Skeletal muscle satellite cell (primary cell): ENCODE results near the gene GOLGA8K.
"Not testable (repeated sequence)": the region's sequence is repeated elsewhere in the genome, so short reads cannot be mapped to it uniquely, and the experiment has no call there.

Experiments
- H3K27me3 ChIP-seq: 2 replicates; pipeline ENCODE4 v1.7.0; 2013; ENCODE audit warnings: low read length; ENCODE audit not compliant: control insufficient read depth, insufficient read depth
- H3K36me3 ChIP-seq: 2 replicates; pipeline ENCODE4 v1.7.0; 2013; ENCODE audit warnings: mild to moderate bottlenecking, control low read depth, low read length; ENCODE audit not compliant: insufficient read depth
- H3K4me1 ChIP-seq: 2 replicates; pipeline ENCODE4 v1.7.0; 2013; ENCODE audit warnings: low read length; ENCODE audit not compliant: control insufficient read depth, insufficient read depth
- H3K4me2 ChIP-seq: 2 replicates; pipeline ENCODE4 v1.7.0; 2013; ENCODE audit warnings: mild to moderate bottlenecking, low read length
- H3K4me3 ChIP-seq: 2 replicates; pipeline ENCODE4 v1.7.0; 2013; ENCODE audit warnings: low read length
- H3K9ac ChIP-seq: 2 replicates; pipeline ENCODE4 v1.7.0; 2013; ENCODE audit warnings: mild to moderate bottlenecking, low read depth, low read length, moderate library complexity
- H3K9me3 ChIP-seq: replicated peaks from 2 replicates; pipeline ENCODE4 v1.7.0; 2013; ENCODE audit warnings: mild to moderate bottlenecking, control low read depth, low read length

GOLGA8K gene

DNA sequence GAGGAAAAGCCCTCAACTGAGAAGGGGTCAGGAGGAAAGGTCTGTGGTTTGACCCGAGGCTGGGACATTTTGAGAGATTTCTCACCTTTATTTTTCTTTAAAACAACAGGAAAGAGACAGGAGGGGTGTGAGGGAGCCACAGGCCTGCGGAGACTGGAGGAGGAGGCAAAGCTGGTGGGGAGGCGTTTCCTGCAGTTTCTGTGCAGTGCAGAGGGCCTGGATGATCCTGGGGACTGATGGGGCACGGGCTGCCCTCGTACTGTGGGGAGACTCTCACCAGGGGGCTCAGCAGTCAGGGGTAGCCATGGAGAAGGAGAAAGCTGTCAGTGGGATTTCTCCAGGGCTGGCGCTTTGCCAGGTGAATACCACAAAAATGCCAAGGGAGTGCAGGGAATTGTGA lies 29.4 kb downstream of the GOLGA8K start:
- not testable (repeated sequence) for H3K9ac ChIP-seq, H3K9me3 ChIP-seq, H3K36me3 ChIP-seq, H3K4me3 ChIP-seq, H3K4me2 ChIP-seq, H3K4me1 ChIP-seq, H3K27me3 ChIP-seq

- H3K9me3 ChIP-seq, H3K27me3 ChIP-seq, H3K4me3 ChIP-seq, H3K9ac ChIP-seq, H3K4me2 ChIP-seq, H3K4me1 ChIP-seq, H3K36me3 ChIP-seq: not testable (repeated sequence)
These were observed 31.0 kb downstream of the GOLGA8K start for GRCh38 chr15:32372075-32372474.

DNA sequence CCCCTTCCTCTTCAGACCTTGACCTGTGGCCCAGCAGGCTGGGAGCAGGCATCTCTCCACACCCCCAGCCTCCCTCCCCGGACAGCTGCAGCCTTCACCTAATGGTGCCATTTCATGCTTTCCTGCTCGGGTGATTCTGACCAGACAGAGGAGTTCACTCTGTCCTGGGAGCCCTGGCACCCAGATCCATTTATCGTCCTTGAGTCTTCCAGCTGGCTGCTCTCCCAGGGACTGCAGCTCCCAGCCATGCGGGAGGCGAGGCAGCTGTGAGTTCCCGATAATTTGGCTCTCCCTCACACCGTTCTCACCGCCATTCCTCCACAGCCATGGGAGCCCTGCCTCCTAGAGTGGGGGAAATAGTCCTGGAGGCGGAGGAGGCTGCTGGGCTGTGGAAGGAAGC lies 32.6 kb downstream of the GOLGA8K start:
- not testable (repeated sequence) for H3K9ac ChIP-seq, H3K4me3 ChIP-seq, H3K4me2 ChIP-seq, H3K9me3 ChIP-seq, H3K36me3 ChIP-seq, H3K4me1 ChIP-seq, H3K27me3 ChIP-seq

DNA sequence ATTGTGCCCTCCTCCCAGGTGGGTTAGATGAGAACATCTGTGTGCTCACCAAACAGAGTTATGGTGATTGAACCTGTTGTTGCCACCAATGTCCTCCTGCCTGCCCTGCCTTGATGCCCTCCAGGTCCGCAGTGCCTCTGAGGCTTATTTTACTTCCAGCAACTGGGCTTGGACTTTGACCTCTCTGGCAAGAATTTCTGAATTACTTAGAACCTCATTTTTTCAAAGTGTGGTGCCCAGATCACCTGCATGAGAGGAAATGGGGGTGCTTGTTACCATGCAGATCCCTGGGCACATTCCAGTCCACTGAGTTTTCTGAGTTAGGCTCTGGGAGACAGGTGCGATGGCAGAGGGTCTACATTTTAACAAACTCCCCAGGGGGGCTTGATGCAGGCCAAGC lies 33.0 kb downstream of the GOLGA8K start:
- H3K27me3 ChIP-seq, H3K4me2 ChIP-seq, H3K36me3 ChIP-seq, H3K9me3 ChIP-seq, H3K9ac ChIP-seq, H3K4me1 ChIP-seq, H3K4me3 ChIP-seq: not testable (repeated sequence)

DNA sequence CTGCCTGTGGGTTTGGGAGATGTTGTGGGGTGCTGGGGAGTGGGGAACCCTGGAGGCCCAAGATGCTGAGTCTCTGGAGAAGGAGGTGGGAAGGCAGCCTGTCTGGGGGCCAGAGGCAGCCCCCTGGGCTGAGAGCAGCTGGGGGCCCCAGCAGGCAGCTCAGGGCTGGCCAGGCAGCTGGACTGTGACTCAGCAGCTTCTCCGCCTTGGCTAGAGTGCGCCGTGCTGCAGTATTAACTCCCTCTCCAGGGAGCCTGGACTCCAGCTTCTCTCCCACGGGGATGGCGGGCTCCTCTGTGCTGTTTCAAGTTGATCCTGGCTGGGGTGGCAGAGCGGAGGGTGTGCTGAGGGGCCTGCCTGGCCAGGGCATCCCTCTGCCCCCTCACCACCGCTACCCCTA lies 36.6 kb downstream of the GOLGA8K start:
- H3K9me3 ChIP-seq, H3K27me3 ChIP-seq, H3K4me2 ChIP-seq, H3K4me1 ChIP-seq, H3K4me3 ChIP-seq, H3K9ac ChIP-seq, H3K36me3 ChIP-seq: not testable (repeated sequence)

GRCh38 chr15:32365955-32366354 lies 37.1 kb downstream of the GOLGA8K start:
- not testable (repeated sequence) for H3K9me3 ChIP-seq, H3K27me3 ChIP-seq, H3K4me1 ChIP-seq, H3K9ac ChIP-seq, H3K36me3 ChIP-seq, H3K4me3 ChIP-seq, H3K4me2 ChIP-seq

DNA sequence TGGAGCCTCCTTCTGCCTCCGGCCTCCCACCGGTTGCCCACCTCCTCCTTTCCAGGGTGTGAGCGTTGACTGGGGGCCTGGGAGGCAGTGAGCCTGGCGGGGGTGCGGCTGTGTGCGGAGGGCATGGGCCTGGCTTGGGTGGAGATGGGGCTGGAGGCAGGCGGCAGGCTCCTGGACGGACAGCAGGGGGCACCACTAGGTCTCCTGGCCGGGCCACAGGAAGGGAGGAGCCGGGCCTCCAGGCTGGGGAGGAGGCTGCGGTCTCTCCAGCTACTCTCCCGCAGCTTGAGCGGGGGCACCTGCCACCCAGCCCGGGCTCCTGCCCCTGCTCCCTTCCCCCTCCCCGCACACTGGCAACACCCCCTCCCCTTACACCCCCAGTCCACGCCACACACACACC lies 38.1 kb downstream of the GOLGA8K start:
- not testable (repeated sequence) for H3K4me1 ChIP-seq, H3K4me2 ChIP-seq, H3K27me3 ChIP-seq

DNA sequence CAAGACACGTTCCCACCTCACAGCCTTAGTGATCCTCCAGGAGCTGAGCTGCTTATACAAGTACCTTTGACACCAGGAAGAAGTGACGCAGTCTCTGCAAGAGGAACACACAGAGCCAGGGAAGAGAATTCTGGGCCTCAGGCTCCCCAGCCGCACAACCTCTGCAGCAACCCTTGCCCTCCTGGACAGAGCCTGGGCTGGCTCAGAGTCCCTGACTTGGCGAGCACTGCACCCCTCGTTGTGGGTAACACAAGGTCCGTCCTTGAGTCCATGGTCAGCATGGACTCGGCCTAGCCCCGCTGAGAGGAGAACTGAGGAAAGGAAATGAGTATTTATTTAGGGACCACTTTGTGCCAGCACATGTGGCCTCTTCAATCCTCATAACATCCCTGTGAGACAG lies 39.6 kb downstream of the GOLGA8K start:
- H3K4me2 ChIP-seq, H3K4me3 ChIP-seq: not testable (repeated sequence)

More for the DNA sequence above, 38.1 kb downstream of the GOLGA8K start:
- not testable (repeated sequence) for H3K36me3 ChIP-seq, H3K9ac ChIP-seq, H3K9me3 ChIP-seq, H3K4me3 ChIP-seq

GRCh38 chr15:32361662-32362061 lies 41.4 kb downstream of the GOLGA8K start:
- not testable (repeated sequence) for H3K4me2 ChIP-seq, H3K36me3 ChIP-seq, H3K4me1 ChIP-seq, H3K4me3 ChIP-seq, H3K9me3 ChIP-seq, H3K27me3 ChIP-seq, H3K9ac ChIP-seq

More for the DNA sequence above, 39.6 kb downstream of the GOLGA8K start:
- not testable (repeated sequence) for H3K9ac ChIP-seq, H3K4me1 ChIP-seq, H3K36me3 ChIP-seq, H3K27me3 ChIP-seq, H3K9me3 ChIP-seq

- not testable (repeated sequence) for H3K4me2 ChIP-seq, H3K36me3 ChIP-seq, H3K4me3 ChIP-seq, H3K9me3 ChIP-seq, H3K27me3 ChIP-seq, H3K4me1 ChIP-seq, H3K9ac ChIP-seq
These were observed 44.6 kb downstream of the GOLGA8K start for GRCh38 chr15:32358462-32358861.

- not testable (repeated sequence) for H3K4me3 ChIP-seq, H3K27me3 ChIP-seq, H3K9me3 ChIP-seq, H3K9ac ChIP-seq, H3K4me1 ChIP-seq, H3K36me3 ChIP-seq, H3K4me2 ChIP-seq
These were observed 46.2 kb downstream of the GOLGA8K start for GRCh38 chr15:32356909-32357308.

DNA sequence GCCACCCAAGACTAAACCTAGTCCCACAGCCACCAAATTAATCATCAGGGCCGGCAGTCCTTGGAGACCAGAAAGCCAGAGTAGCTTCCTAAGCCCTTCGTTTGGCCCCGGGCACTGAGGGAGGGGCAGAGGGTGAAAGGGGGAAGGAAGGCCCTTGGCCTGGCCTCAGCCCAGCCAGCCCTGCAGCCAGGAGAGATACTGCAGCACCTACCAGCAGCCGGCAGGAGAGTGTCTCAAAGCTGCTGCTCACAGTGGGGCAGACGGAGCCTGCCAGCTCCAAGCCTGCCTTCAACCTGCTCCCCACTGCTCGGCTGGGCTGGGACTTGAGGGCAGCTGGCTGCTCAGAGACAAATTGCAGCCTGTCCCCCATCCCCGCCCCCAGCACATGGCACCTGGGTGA lies 50.3 kb downstream of the GOLGA8K start:
- H3K9ac ChIP-seq, H3K4me2 ChIP-seq, H3K9me3 ChIP-seq, H3K27me3 ChIP-seq, H3K4me3 ChIP-seq, H3K36me3 ChIP-seq, H3K4me1 ChIP-seq: not testable (repeated sequence)
